Activated CD8-positive, alpha-beta T cell treated with anti-CD3 and anti-CD28 coated beads for 36 hours (primary cell): Measurements from ENCODE around the gene RPS6KA2. TPM values are rescaled to one million over a fixed set of nuclear protein-coding genes. Genes with fewer than 3 reads are reported as not detected.

Source experiments
- ATAC-seq: fragments of 200-7000 bp; cut with Tn5 transposase; one replicate; pipeline ENCODE4 v1.10.0; 2021; ENCODE audit warnings: mild to moderate bottlenecking, moderate library complexity
- CTCF ChIA-PET: fragments of 350-600 bp; sonication (Branson Sonifier 250); formaldehyde crosslinking; loops from one replicate; lab custom pipeline; 2021; ENCODE audit warnings: antibody characterized with exemption; lab: Charles Lee
- POLR2A ChIA-PET: fragments of 350-600 bp; sonication (Branson Sonifier 250); formaldehyde crosslinking; loops from one replicate; lab custom pipeline; 2021; ENCODE audit warnings: antibody characterized with exemption; lab: Charles Lee
- DNase-seq: peaks from one replicate; pipeline ENCODE4 v3.0.0-alpha.2; 2020
- H3K27ac Mint-ChIP-seq: one replicate; pipeline ENCODE4 v1.8.0; 2021; ENCODE audit warnings: mild to moderate bottlenecking, mixed read lengths
- H3K27me3 Mint-ChIP-seq: one replicate; pipeline ENCODE4 v1.8.0; 2021; ENCODE audit warnings: mixed read lengths
- H3K36me3 Mint-ChIP-seq: one replicate; pipeline ENCODE4 v1.8.0; 2021; ENCODE audit warnings: low read depth, mixed read lengths
- H3K4me1 Mint-ChIP-seq: one replicate; pipeline ENCODE4 v1.8.0; 2021; ENCODE audit warnings: low read depth, mixed read lengths
- H3K4me3 Mint-ChIP-seq: one replicate; pipeline ENCODE4 v1.8.0; 2021; ENCODE audit warnings: mild to moderate bottlenecking, moderate library complexity, mixed read lengths
- H3K9me3 Mint-ChIP-seq: one replicate; pipeline ENCODE4 v1.8.0; 2021; ENCODE audit warnings: mixed read lengths
- intact Hi-C: fragments of 100-400 bp; cut with micrococcal nuclease; formaldehyde crosslinking; loops from one replicate; pipeline ENCODE4 v1.10.0; 2022
- total RNA-seq, 2 experiments: library from RNA; stranded (reverse); gene quantifications; one replicate each; pipeline ENCODE4 v1.2.3, GENCODE V29; 2021
- TF ChIP-seq, protein P1 (sequence below): fragments of 200-600 bp; IDR thresholded peaks from one replicate; pipeline ENCODE4 v1.8.0; 2022; ENCODE audit warnings: antibody characterized with exemption, mild to moderate bottlenecking

RPS6KA2 gene
- total RNA-seq, 2 experiments from 2014 or later, result 5.8 TPM

GRCh38 chr6:166424431-166424830, 202.6 kb downstream of the RPS6KA2 start:
- Mint-ChIP-seq H3K4me1 (peaks cover 19% of the 10 kb centered on the region), H3K36me3 (no peaks in the 10 kb centered on the region), H3K4me3 (no peak overlapping the region), H3K9me3 (peaks cover 4% of the 10 kb centered on the region), H3K27ac (no peak overlapping the region), H3K27me3 (no peaks in the 10 kb centered on the region)
- DNase-seq, result no peak
- ChIA-PET POLR2A (interaction anchor here (1.2 kb wide), 1 partner anchor 11 kb away, joined by 3 read pairs; no protein-coding TSS in a partner anchor), CTCF (interaction anchor here (0.9 kb wide), 1 partner anchor 110 kb away, joined by 3 read pairs; no protein-coding TSS in a partner anchor)
- intact Hi-C loops, result no loop called here
- TF ChIP-seq, protein P1, sequence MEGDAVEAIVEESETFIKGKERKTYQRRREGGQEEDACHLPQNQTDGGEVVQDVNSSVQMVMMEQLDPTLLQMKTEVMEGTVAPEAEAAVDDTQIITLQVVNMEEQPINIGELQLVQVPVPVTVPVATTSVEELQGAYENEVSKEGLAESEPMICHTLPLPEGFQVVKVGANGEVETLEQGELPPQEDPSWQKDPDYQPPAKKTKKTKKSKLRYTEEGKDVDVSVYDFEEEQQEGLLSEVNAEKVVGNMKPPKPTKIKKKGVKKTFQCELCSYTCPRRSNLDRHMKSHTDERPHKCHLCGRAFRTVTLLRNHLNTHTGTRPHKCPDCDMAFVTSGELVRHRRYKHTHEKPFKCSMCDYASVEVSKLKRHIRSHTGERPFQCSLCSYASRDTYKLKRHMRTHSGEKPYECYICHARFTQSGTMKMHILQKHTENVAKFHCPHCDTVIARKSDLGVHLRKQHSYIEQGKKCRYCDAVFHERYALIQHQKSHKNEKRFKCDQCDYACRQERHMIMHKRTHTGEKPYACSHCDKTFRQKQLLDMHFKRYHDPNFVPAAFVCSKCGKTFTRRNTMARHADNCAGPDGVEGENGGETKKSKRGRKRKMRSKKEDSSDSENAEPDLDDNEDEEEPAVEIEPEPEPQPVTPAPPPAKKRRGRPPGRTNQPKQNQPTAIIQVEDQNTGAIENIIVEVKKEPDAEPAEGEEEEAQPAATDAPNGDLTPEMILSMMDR, result no peak
- ATAC-seq, result no peak

DNA sequence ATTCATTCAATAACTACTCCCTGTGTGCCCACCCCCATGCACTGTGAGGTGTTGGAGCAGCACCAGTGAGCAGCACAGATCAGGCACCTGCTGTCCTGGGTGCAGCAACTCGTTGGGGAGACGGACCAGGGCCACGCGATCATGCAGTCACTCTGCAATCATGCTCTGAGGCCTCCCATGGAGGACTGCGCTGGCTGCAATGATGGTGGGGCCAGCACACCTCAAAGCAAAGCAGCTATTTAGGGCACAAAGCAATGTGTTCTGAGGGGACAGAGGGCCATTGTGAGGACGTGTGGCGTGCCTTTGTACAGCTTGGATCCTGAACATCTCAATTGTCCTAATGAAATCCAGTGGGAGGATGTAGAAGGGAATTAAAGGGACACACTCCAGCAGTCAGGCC, 203.3 kb downstream of the RPS6KA2 start:
- Mint-ChIP-seq H3K36me3 (no peaks in the 10 kb centered on the region), H3K9me3 (peaks cover 2% of the 10 kb centered on the region), H3K4me1 (peaks cover 25% of the 10 kb centered on the region), H3K27ac (no peak overlapping the region), H3K27me3 (no peaks in the 10 kb centered on the region), H3K4me3 (no peak overlapping the region)
- intact Hi-C loops, result no loop called here
- TF ChIP-seq, protein P1, result no peak
- no peak for ATAC-seq
- CTCF ChIA-PET, result interaction anchor here (1.4 kb wide), 1 partner anchor 12 kb away, joined by 3 read pairs; no protein-coding TSS in a partner anchor
- no peak for DNase-seq
- POLR2A ChIA-PET, result interaction anchor here (1.2 kb wide), 1 partner anchor 11 kb away, joined by 3 read pairs; no protein-coding TSS in a partner anchor

DNA sequence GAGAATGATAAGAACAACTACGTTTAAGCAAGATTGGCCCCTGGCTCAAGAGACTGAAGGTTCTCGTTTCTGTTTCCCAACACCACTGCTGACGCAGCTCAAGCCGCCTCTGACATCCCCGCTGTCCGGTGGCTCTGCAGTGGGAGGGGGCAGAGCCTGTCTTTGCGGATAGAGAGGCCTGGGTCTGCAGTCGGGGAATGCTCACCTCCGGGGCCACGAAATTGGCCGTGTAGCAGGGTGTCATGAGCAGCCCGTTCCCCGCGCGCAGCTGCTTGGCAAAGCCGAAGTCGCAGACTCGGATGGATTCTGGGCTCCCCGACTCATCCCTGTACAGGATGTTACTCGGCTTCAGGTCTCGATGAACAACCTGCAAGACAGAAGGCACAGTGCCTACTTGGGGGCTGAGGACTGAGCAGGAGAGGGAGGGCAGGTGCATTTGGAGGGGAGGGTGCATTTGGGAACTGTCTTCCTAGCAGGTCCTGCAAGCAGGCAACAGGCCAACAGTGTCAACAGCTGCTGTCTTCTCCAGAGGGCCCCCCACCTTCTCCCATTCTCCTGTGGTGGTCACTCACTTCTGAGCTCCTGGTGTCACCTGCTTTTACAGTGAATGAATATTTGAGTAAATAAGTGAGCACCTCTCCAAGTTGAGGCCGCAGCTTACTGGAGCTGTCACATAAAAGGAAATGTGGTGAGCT, 203.9 kb downstream of the RPS6KA2 start:
- ATAC-seq (no peak), DNase-seq (no peak)
- Mint-ChIP-seq H3K4me3 (no peak overlapping the region), H3K9me3 (no peaks in the 10 kb centered on the region), H3K4me1 (peaks cover 31% of the 10 kb centered on the region), H3K36me3 (no peaks in the 10 kb centered on the region), H3K27ac (no peak overlapping the region), H3K27me3 (no peaks in the 10 kb centered on the region)
- intact Hi-C loops, result no loop called here
- ChIA-PET CTCF (interaction anchor here (1.4 kb wide), 1 partner anchor 12 kb away, joined by 3 read pairs; no protein-coding TSS in a partner anchor), POLR2A (interaction anchor here (1.2 kb wide), 1 partner anchor 12 kb away, joined by 3 read pairs; no protein-coding TSS in a partner anchor)
- TF ChIP-seq, protein P1, result no peak

DNA sequence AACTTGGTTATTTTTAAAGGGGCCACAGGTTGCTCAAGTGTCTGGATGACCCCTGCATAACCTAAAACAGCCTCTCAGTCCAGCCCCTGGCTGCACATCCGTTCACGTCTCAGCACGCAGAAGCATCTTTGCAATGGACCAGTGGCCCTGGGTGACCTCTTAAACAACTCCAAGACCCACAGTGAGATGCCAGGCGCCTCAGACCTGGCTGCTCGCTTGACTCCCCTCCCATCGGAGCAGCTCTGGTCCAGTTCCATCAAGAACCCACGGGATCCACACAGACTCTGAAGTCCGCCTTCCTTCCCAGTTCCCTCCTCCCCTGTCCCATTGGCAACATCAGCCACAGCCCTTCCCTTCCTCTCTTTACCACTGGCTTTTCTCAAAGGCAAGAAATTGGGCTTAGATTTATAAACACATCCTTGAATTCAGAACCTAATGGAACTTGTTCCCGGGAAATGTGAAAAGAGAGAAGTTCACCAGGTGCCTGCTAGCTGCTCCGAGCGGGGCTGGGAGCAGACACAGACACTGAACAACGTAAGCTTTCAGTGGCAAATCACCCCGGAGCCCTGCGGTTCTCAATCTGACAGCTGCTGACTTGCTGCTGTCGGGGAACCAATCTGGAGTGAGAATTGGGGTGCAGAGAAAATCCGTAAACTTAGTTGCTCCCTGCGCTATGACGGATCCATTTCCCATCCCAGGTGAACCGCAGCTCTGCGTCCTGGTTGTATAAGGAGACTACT, 204.7 kb downstream of the RPS6KA2 start:
- DNase-seq, result no peak
- Mint-ChIP-seq H3K27ac (no peak overlapping the region), H3K4me3 (no peak overlapping the region), H3K4me1 (peaks cover 39% of the 10 kb centered on the region), H3K27me3 (no peaks in the 10 kb centered on the region), H3K9me3 (no peaks in the 10 kb centered on the region), H3K36me3 (no peaks in the 10 kb centered on the region)
- intact Hi-C loops, result no loop called here
- TF ChIP-seq, protein P1, result no peak
- POLR2A ChIA-PET, result no interaction called here
- ATAC-seq, result no peak
- CTCF ChIA-PET, result interaction anchor here (1.4 kb wide), 1 partner anchor 13 kb away, joined by 3 read pairs; no protein-coding TSS in a partner anchor

DNA sequence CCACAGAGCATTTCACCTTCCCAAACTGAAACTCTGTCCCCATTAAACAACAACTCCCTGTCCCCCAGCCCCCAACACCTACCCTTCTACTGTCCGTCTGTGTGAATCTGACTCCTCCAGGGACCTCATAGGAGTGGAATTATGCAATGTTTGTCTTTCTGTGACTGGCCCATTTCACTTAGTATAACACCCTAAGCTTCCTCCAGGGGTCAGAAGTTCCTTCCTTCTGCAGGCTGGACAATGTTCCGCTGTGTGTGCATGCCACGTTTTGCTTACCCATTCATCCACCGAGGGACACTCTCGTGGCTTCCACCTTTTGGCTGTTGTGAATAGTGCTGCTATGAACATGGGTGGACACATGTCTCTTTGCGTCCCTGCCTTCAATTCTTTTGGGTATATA, 206.7 kb downstream of the RPS6KA2 start:
- peaks cover 11% of the 10 kb centered on the region for H3K9me3 Mint-ChIP-seq
- H3K27me3 Mint-ChIP-seq, result no peaks in the 10 kb centered on the region
- H3K36me3 Mint-ChIP-seq, result peaks cover 13% of the 10 kb centered on the region
- POLR2A ChIA-PET, result no interaction called here
- TF ChIP-seq, protein P1, result no peak
- no peak overlapping the region for H3K4me3 Mint-ChIP-seq
- peaks cover 59% of the 10 kb centered on the region for H3K4me1 Mint-ChIP-seq
- H3K27ac Mint-ChIP-seq, result no peak overlapping the region
- DNase-seq (no peak), ATAC-seq (no peak)
- intact Hi-C loops, result no loop called here
- CTCF ChIA-PET, result no interaction called here
